Measurements from ENCODE around the gene SNRNP70.

SNRNP70 gene

DNA sequence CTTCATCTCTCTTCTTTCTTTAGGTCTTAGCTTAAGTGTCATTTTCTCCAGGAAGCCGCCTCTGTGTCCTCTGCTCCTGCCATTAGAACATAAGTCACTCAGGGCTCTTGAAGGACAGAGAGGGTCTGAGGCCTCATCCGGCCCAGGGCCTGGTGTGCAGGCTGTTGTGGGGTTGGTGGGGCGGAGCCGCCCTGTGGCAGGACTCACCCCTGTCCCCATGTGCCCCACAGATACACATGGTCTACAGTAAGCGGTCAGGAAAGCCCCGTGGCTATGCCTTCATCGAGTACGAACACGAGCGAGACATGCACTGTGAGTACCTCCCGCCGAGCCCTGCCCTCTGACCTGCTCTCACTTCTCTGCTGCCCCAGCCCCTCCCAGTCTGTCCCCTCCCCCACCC lies 15.9 kb downstream of the SNRNP70 start:
- no peak for DNase-seq (ENCODE audit: low read depth)

DNA sequence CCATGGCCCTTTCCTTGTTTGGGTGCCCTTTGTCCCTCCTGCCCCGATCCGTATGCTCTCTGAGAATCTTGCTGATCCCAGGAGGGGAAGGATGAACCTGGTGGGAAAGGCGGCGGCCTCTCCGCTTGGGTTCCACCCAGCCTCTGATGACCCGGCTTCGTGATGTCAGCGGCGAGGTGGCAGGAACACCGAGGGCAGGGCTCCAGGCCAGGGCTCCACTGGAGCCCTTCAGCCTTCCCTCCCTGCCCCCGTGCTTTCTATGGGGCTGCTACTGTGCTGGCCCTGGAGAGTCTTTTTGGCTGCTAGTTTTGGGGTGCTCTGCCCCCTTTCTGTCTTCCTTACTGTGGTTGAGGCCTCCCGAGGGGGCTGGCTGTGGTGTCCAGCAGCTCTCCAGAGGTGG lies 17.1 kb downstream of the SNRNP70 start:
- no peak for DNase-seq (ENCODE audit: low read depth)

DNA sequence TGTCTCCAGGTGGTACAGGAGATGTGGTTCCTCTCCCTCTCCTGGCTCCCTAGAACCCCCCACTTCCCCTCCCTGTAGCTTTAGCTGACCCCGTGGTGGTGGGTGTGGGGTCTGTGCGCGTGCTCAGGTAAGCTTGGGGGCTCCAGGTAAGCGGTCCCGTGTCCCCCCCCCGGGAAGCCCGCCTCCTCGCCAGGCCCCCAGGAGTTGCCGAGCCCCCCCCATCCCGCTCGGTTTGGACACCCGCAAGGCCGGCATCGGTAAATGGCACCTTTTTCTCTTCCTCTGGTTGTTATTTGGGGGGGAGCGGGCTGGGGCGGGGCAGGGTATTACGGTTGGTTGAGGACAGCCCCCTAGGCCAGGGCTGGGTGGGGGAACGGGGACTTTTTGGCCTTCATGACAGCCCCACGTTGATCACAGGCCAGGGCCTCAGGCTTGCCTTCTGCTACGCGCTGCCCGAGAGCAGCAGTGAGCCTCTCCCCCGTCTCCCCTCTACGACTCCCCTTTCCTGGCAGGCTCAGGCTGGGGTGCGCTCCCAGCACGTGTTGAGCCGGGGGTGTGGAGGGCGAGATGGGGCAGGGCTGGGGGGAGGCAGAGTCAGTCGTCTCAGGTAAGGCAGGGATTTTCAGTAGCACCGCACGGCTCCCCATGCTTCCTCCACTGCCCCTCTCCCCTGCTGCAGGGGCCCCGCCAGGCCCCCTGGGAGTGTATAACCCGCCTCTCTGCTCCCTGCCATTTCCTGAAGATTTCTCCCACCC lies 18.3 kb downstream of the SNRNP70 start:
- DNase-seq (ENCODE audit: low read depth) = no peak

DNA sequence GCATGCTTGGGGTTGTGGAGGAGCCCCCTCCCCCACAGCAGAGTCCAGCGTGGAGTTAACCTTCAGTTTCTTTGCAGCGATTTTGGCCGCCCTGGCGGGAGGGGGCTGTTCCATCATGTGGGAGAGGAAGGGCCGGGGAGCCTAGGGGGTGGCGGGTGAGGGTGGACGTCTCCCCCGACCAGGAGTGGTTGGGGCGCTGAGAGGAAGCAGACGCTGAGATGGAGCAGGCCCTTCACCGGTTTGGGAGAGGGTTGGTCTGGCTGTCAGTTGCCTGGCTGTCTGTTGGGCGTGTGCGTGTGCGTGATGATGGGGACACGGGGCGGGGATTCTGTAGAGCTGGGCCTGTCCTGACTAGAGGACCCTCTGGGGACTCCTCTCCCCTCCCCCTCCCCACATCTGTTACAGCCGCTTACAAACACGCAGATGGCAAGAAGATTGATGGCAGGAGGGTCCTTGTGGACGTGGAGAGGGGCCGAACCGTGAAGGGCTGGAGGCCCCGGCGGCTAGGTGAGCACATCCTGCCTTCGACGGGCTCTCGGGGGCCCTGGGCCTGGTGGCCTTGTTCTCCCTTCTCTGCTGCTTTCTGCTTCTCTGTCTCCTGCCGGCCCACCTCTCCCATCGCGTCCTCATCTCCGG lies 19.1 kb downstream of the SNRNP70 start:
- DNase-seq (ENCODE audit: low read depth) = no peak

DNA sequence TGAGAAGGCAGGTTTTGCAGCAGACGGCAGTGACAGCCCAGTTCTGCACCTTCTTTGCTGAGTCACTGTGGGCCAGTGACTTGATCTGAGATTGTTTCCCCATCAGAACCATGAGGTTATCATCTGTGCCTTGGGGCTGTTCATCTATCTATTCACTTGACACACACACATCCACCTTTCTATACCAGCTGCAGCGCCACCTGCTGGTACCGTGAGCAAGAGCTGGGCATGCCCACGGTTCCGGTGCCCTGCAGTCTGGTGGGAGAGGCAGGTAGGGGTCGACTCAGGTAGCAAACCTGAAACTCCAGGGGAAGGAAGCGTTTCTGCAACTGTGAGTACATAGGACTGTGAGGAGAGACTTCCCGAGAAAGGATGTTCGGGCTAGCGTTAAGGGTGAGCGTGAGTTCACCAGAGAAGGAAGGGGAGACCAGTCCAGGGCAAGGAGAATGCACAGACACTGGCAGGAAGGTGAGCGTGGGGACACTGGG lies 21.4 kb downstream of the SNRNP70 start:
- DNase-seq (ENCODE audit: low read depth) = peak; percentile 58

DNA sequence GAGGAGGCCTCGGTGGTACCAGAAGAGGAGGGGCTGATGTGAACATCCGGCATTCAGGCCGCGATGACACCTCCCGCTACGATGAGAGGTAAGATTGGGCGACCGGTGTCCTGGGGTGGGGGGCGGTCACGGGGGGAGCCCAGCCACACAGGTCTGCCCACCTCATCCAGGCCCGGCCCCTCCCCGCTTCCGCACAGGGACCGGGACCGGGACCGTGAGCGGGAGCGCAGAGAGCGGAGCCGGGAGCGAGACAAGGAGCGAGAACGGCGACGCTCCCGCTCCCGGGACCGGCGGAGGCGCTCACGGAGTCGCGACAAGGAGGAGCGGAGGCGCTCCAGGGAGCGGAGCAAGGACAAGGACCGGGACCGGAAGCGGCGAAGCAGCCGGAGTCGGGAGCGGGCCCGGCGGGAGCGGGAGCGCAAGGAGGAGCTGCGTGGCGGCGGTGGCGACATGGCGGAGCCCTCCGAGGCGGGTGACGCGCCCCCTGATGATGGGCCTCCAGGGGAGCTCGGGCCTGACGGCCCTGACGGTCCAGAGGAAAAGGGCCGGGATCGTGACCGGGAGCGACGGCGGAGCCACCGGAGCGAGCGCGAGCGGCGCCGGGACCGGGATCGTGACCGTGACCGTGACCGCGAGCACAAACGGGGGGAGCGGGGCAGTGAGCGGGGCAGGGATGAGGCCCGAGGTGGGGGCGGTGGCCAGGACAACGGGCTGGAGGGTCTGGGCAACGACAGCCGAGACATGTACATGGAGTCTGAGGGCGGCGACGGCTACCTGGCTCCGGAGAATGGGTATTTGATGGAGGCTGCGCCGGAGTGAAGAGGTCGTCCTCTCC lies 22.6 kb downstream of the SNRNP70 start:
- no peak for DNase-seq (ENCODE audit: low read depth)

DNA sequence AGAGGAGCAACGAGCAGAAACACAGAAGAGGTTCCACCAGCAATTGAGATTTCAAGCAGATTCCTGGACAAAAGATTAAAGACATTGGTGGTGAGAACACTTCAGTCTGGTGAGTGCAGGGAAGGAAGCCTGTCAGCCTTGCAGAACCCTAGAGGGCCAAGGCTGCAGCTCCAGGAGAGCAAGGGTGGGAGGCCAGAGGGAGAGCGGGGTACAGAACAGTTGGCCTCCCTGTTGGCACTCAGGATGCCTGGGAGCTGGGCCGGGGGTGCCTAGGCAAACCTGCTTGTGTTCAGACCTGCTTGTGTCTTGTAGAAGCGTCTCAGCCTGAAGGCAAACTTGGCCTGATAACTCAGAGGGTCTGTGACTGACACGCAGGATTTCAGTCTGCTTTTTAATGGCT lies 23.8 kb downstream of the SNRNP70 start:
- no peak for DNase-seq (ENCODE audit: low read depth)

DNA sequence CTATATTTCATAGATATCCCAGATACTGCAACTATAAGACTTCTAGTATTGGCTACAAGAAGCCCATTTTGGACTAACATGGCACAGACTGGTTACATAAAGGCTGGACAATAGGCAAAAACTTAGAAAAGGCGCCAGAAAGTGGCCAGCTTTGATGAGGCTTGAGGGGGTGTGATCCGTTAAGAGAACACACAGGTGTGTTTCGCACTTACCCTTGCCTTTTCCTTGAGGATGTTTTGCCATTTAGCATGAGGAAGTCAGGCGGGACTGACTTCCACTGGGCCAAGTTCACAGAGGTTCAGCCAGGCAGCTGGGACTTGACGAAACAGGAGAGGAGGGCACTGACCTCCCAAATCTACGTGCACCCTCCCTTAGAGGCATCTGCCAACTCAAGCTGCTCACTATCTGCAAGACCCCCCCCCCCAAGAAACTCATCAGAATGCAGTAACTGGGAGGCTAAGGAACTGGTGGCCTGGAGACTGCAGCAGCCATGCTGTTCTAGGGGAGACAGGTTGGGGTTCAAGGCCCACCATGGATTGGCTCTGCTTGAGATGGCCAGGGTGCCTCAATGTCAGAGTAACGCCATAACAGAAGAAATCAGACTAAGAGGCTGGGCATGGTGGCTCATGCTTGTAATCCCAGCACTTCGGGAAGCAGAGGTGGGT lies 24.4 kb downstream of the SNRNP70 start:
- no peak for DNase-seq (ENCODE audit: low read depth)

DNA sequence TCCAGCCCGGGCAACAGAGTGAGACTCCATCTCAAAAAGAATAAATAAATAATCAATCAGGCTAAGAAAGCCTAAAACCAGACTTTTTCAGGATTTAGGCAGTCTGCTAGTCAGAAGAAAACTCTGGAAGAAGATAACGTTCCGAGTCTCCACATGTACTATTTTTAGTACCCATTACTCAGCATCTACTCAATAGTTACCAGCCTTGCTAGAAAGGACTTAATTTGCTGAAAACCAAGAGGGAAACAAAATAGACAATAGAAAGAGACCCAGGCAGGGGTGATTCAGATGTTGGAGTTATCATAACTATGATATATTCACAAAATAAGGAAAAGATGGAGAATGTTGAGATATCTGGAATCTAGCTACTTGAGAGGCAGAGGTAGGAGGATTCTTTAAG lies 25.3 kb downstream of the SNRNP70 start:
- DNase-seq (ENCODE audit: low read depth) = peak; percentile 65

DNA sequence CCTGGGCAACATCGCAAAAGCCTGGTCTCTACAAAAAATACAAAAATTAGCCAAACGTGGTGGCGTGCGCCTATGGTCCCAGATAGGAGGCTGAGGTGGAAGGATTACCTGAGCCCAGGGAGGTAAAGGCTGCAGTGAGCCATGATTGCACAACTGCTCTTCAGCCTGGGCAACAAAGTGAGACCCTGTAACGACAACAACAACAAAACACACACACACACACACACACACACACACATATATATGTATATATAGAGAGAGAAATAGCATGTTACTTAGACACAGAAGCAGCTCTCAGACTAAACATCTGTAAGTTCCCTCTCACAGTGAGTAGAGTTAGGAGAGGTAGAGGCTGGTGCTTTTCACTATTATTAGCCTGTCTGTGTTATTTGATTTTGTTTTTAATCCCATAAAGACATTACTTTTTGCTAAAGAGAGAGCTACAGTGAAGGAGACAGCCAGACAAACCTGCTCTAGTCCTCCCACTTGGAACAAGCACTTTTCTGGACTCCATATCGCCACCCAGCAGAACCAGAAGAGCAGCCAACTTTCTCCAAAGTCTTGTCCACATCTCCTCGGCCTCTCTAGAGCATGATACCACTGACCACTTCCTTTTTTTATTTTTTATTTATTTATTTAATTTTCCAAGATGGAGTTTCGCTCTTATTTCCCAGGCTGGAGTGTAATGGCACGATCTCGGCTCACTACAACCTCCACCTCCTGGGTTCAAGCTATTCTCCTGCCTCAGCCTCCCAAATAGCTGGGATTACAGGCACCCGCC lies 26.2 kb downstream of the SNRNP70 start:
- no peak for DNase-seq (ENCODE audit: low read depth)

DNA sequence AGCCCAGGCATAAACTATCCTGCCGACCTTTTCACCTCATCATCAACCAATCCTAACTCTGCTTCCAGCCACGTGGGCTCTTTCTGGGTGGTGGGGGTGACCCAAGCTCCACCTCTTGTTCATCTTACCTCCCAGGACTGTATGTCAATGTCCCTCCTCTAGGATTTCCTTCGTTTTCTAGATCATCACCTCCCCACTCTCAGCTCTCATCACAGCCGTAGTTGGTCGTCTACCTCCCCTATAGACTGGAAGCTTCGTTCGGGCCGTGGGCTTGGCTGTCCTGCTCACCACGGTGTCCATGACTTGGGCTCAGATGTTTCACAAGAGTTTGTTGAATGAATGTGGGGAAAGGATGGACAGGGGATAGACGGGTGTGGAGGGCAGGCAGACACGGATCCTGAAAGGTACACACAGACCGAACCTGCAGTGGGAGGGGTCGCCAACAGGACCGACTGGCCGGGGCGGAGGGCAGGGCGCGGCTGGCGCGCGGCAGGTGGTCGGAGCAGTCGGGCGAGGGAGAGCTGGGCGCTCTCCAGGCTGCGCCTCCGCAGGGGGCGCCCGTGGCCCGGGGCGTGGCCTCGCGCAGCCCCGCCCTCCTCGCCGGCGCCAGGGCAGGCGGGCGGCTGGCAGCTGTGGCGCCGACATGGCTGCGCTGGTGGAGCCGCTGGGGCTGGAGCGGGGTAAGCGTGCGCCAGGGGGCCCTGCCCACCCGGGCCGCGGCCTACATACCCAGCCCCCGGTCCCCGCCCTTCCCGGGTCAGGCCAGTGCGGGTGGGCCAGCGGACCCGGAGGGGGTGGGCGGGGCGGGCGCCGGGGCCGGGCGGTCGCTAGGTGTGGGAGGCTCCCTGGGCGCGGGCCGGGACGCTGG lies 28.7 kb downstream of the SNRNP70 start, which contains the start of gene LIN7B:
LIN7B (plus strand) TSS at position 609 of the 868 bp plus-strand sequence; CDS start at position 644, 35 bp downstream.
- DNase-seq (ENCODE audit: low read depth) = peak; percentile 76

DNA sequence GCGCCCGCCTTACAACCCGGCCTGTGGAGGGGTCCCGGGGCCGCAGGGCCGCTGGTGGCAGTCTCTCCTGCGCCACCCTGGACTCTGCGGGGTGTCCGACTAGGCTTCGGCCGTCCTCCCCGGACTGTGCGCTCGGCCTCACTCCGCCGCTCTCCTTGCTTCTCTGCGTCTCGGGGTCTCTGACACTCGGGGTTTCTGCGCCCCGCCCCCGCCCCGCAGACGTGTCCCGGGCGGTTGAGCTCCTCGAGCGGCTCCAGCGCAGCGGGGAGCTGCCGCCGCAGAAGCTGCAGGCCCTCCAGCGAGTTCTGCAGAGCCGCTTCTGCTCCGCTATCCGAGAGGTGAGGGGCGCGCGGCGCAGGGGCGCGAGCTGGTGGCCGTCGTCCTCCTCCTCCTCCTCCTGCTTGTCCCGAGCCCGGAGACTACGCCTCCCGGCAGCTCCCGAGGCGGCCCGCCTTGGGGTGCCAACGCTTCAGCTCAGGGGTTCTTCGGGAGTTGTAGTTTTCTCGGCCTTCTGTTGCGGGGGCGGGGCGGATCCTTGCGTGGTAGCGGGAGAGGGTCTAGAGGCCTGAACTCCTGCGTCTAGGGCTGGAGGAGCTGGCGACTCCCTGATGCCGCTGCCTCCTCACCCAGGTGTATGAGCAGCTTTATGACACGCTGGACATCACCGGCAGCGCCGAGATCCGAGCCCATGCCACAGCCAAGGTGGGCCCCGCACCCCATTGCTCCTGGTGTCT lies 29.5 kb downstream of the SNRNP70 start:
- DNase-seq (ENCODE audit: low read depth) = peak; percentile 68

DNA sequence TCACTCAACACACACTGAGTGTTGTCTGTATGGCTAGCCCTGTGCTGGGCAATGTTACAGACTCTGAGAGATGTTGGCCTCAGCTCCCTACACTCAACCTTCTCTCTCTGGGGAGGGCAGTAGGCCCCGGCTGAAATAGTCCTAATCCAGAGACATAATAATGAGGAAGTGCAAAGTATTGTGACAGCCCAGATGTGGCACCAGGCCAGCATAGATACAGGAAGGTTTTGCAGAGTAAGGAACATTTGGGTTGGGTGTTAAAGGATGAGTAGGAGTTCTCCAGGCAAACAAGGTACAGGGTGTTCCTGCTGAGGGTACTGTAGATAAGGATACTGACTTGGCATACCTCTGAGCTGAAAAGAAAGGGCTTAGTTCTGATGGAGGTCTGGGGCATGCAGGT lies 31.3 kb downstream of the SNRNP70 start:
- no peak for DNase-seq (ENCODE audit: low read depth)

DNA sequence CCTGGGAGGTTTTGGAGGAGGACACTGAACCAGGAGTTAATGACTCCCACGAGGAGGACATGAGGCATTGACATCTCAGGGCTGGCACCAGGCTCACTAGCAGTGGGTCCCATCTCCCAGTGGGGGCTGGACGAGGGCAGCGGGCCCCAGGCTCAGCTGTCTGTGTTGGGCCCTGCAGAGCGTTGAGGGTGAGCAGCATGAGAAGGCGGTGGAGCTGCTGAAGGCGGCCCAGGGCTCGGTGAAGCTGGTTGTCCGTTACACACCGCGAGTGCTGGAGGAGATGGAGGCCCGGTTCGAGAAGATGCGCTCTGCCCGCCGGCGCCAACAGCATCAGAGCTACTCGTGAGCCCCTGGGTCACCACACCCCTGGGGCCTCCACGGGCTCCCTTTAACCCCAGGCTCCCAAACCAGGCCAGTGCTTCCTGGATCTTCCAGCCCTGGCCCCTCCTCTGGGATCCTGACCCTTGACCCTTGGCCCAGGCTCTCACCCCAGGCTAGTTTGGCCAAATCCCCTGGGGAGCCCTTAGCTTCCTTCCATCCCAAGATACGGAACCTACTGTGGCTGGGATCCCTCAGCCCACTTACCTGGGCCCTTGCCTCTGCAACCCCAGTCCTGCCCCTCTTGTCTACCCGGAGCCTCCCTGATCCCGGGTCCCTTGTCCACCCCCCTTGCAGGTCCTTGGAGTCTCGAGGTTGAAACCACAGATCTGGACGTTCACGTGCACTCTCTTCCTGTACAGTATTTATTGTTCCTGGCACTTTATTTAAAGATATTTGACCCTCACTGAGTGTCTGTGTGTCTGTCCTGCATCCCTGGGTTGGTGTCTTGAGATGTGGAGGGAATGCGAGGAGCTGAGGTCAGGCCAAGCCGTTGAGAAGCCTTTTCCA lies 32.7 kb downstream of the SNRNP70 start:
- DNase-seq (ENCODE audit: low read depth) = no peak

DNA sequence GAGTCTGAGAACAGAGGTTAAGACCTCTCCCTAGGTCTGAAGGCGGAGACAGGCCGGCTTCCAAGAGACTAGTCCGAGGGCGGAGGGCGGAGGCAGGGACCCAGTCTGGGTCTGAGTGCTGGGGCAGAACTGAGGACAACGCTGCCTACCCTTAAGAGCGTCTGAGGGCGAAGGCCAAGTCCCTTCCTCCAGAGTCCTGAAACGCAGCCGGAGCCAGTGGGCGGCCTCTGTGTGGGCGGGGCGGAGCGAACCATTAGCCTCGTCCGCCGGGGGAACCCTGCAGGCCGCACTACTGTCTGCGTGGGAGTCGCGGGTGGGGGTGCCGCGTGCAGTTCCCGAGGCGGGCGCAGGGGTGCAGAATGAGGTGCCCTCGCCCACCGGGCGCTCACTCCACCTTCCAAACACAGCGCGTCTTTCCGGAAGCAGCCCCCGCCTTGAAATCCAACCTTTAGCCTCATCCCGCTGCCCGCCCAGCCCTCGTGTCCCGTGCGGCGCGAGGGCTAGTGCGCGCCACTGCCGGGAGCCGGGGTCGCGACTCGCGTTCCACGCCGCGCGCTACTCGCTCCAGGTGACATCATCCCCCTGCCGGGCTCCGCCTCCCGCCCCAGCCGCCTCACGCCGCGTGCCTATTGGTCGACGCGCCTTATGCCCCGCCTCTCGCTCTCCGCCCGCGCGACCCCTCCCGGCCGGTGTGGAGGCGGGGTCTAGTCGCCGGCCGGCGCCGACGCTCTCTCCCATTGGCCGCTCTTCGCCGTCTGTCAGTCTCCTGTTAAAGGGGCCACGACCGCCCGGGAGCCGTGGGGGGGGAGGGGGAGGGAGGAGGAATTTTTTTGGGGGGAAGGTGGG lies 33.5 kb downstream of the SNRNP70 start, which contains the start of gene C19orf73:
C19orf73 (minus strand) TSS at position 579 of the 846 bp plus-strand sequence; CDS start at position 458, 121 bp downstream.
- peak; percentile 94 for DNase-seq (ENCODE audit: low read depth)

DNA sequence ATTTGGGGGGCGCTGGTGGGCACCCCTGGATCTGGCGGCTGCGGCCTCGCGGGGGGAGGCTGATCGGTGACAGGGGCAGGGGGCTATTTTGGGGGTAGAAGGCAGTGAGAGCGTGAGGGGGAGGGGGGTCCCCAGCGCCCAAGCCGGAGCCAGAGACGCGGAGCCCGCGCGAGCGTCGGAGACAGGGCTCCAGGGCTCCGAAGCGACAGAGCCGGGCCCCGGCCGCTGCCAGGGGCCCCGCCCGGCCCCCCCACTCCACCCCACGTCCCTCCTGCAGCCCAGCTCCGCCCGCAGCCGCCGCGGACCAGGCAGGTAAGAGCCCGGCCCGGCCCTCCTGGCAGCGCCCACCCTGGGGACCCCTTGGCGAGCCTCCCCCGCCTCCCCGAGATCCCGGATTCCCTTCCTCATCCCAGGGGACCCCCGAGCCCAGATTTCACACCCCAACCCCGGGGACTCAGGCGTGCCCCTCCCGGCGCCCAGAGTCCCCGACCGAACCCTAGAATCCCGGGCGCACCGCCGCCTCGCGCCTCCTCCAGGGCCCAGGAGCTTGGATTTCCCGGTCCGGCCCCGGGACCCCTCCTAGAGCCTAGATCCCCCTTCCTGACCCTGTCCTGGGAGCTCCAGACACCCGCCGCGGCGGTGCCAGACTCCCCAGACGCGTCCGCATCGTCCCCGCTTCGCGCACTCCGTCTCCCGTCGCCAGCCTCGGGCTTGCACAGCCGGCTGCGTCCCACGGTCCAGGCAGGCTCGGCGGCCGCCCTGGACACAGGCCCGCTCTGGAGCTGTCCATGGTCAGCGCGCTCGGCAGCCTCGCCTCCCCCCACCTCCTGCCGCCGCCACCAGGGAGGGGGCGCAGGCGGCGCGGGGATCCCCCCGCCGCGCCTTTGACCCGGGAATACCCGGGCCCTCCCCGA lies 34.4 kb downstream of the SNRNP70 start, which contains the start of gene PPFIA3:
PPFIA3 (plus strand) TSS at position 134 of the 914 bp plus-strand sequence. CDS start 8,330 bp downstream, outside the sequence.
- DNase-seq (ENCODE audit: low read depth) = peak; percentile 76
